GM06990 (cell line): ENCODE results near the gene RIMS4.
"Not testable (repeated sequence)": the region's sequence is repeated elsewhere in the genome, so short reads cannot be mapped to it uniquely, and the experiment has no call there.

Experiments
- DNase-seq: peaks from one replicate; pipeline ENCODE4 v3.0.0-alpha.2; 2011; ENCODE audit not compliant: insufficient read length; ENCODE audit errors: extremely low read depth
- H3K27me3 ChIP-seq: replicated peaks from 2 replicates; pipeline ENCODE4 v1.6.0; 2011; ENCODE audit warnings: low read length; ENCODE audit not compliant: control insufficient read depth, insufficient read depth
- H3K36me3 ChIP-seq: 2 replicates; pipeline ENCODE4 v1.5.1; 2011; ENCODE audit warnings: low read length; ENCODE audit not compliant: control insufficient read depth, insufficient read depth
- H3K4me3 ChIP-seq: replicated peaks from 2 replicates; pipeline ENCODE4 v1.5.1; 2011; ENCODE audit warnings: low read depth, mild to moderate bottlenecking, control low read depth, low read length
- CTCF ChIP-seq: IDR thresholded peaks from 2 replicates; pipeline ENCODE4 v1.5.1; 2011; ENCODE audit warnings: low read length, control low read depth, mild to moderate bottlenecking, inconsistent platforms; ENCODE audit not compliant: insufficient read depth, poor library complexity, severe bottlenecking

Gene RIMS4

GRCh38 chr20:44830523-44830922, 20.2 kb upstream of the RIMS4 start:
- Histone ChIP-seq H3K27me3 (no peaks in the 10 kb centered on the region), H3K36me3 (no peaks in the 10 kb centered on the region), H3K4me3 (no peak overlapping the region)
- TF ChIP-seq CTCF, result no peak
- DNase-seq, result no peak

- no peak overlapping the region for H3K4me3 ChIP-seq
- H3K27me3 ChIP-seq, result peaks cover 1% of the 10 kb centered on the region; the same call in 1 of the 2 replicates
- no peak for DNase-seq
- no peak for TF ChIP-seq CTCF
- no peaks in the 10 kb centered on the region for H3K36me3 ChIP-seq
Observed at GRCh38 chr20:44829688-44830087, 19.3 kb upstream of the RIMS4 start.

GRCh38 chr20:44828640-44829039, 18.3 kb upstream of the RIMS4 start:
- H3K4me3 ChIP-seq, result no peak overlapping the region
- TF ChIP-seq CTCF, result no peak
- no peak for DNase-seq
- H3K36me3 ChIP-seq, result no peaks in the 10 kb centered on the region
- H3K27me3 ChIP-seq, result peaks cover 1% of the 10 kb centered on the region; the same call in 1 of the 2 replicates

GRCh38 chr20:44827401-44827800, 17.1 kb upstream of the RIMS4 start:
- Histone ChIP-seq H3K4me3 (no peak overlapping the region), H3K27me3 (peaks cover 1% of the 10 kb centered on the region; the same call in 1 of the 2 replicates), H3K36me3 (no peaks in the 10 kb centered on the region)
- DNase-seq, result no peak
- TF ChIP-seq CTCF, result no peak

- not testable (repeated sequence) for H3K4me3 ChIP-seq, H3K27me3 ChIP-seq, DNase-seq, H3K36me3 ChIP-seq
Observed at GRCh38 chr20:44821576-44821975, 11.2 kb upstream of the RIMS4 start.

GRCh38 chr20:44819936-44820335, 9.6 kb upstream of the RIMS4 start:
- no peak for TF ChIP-seq CTCF
- DNase-seq, result no peak
- Histone ChIP-seq H3K27me3 (peaks cover 4% of the 10 kb centered on the region), H3K36me3 (no peaks in the 10 kb centered on the region), H3K4me3 (no peak overlapping the region)
